Measurements from ENCODE around the gene MRPL2. TPM values are rescaled to one million over a fixed set of nuclear protein-coding genes. Genes with fewer than 3 reads are reported as not detected.

MRPL2 gene
- total and polyA plus RNA-seq, 4 donors, result 19.6 to 73.9 (median 44.7) TPM

DNA sequence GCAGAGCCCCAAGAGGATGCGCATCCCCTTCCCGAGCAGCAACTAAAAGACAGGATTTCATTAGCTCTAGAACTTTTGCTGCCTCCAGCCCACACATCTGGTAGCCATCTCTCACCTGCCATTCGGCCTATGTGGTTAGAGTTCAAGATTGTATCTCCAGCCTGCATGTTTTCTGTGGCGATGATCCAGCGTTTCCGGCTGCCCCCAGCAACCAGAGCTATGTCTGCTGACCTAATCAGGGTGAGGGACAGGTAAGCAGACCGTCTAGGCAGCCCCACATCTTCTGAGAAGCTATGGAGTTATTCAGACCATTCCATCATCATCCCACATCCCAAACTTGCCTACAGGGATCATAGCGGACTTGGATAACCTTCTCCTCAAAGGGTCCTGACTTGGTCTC is 3.3 kb downstream of the MRPL2 start (continued):
- no peak for TF ChIP-seq CTCF (IDR thresholded peaks at IDR 0.05; ENCODE audit: low read depth, low read length, missing input control)

DNA sequence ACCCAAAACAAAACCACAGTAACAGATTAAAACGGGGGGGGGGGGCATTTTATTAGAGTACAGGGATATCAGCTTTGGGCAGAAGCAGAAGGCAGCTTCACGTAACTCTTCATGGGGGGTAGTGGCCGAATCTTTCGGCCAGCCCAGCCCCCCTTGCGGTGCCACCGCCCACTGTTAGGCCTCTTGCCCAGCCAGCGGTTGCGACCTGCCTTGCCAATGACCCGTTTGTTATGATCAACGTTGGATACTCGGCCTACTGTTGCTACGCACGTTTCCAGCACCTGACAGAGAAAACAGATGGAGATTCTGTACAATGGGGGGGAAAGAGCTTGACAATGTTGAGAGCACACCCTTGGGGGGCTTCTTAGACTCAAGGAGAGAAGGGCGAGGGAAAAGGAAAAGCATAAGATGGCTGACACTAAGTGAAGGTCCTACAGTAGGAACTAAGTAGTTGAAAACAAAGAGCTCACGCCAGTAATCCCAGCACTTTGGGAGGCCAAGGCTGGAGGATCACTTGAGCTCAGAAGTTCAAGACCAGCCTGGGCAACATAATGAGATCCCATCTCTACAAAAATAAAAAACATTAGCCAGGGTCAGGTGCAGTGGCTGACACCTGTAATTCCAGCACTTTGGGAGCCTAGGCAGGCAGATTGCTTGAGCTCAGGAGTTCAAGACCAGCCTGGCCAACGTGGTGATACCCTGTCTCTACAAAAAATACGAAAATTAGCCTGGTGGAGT is 4.9 kb downstream of the MRPL2 start:
- Histone ChIP-seq H3K27me3 (ENCODE audit: control insufficient read depth in 4 of 4, insufficient read depth in 4 of 4, low read length in 3 of 4) (no peaks in the 10 kb centered on the region), H3K9me3 (ENCODE audit: control insufficient read depth in 4 of 4, low read length in 3 of 4) (no peaks in the 10 kb centered on the region), H3K4me1 (ENCODE audit: control insufficient read depth in 4 of 4, insufficient read depth in 4 of 4, low read length in 3 of 4) (peaks cover 2 to 29% (median 22%) of the 10 kb centered on the region in 4 donors), H3K36me3 (ENCODE audit: control insufficient read depth in 4 of 4, insufficient read depth in 3 of 4, low read depth in 1 of 4, low read length in 3 of 4) (peaks cover 0 to 30% (median 8%) of the 10 kb centered on the region in 4 donors), H3K27ac (ENCODE audit: low read depth in 1 of 2, low read length in 2 of 2) (peak overlapping the region; percentile 47 to 82), H3K9ac (ENCODE audit: low read depth in 1 of 2, low read length in 2 of 2) (peak overlapping the region in 1 of 2 donors; percentile 67), H3K4me3 (ENCODE audit: low read depth in 1 of 3, low read length in 3 of 3) (peak overlapping the region; percentile 64 to 85 (median 68))
- no peak for DNase-seq (ENCODE audit: low spot score)
- no peak for TF ChIP-seq RAD21 (IDR thresholded peaks at IDR 0.05)
- no peak for TF ChIP-seq NR2F2 (IDR thresholded peaks at IDR 0.05)
- TF ChIP-seq TAF1 (conservative IDR thresholded peaks at IDR 0.05), result no peak
- TF ChIP-seq FOXA2 (IDR thresholded peaks at IDR 0.05), result no peak
- no peak for TF ChIP-seq HNF4A (conservative IDR thresholded peaks at IDR 0.05)
- TF ChIP-seq, protein P1, sequence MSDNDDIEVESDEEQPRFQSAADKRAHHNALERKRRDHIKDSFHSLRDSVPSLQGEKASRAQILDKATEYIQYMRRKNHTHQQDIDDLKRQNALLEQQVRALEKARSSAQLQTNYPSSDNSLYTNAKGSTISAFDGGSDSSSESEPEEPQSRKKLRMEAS (IDR thresholded peaks at IDR 0.05), result no peak
- no peak for TF ChIP-seq CTCF (IDR thresholded peaks at IDR 0.05; ENCODE audit: low read depth, low read length, missing input control)
- no peak for TF ChIP-seq RXRA (IDR thresholded peaks at IDR 0.05)
- TF ChIP-seq JUND (IDR thresholded peaks at IDR 0.05), result no peak
- WGBS, result 66% methylated on average over 17 of the region's 17 CpGs

- Histone ChIP-seq H3K9ac (ENCODE audit: low read depth in 1 of 2, low read length in 2 of 2) (peak within 1 kb of the TSS; percentile 50 to 67), H3K27me3 (ENCODE audit: control insufficient read depth in 4 of 4, insufficient read depth in 4 of 4, low read length in 3 of 4) (no peaks in the 10 kb centered on the region), H3K9me3 (ENCODE audit: control insufficient read depth in 4 of 4, low read length in 3 of 4) (no peaks in the 10 kb centered on the region), H3K4me3 (ENCODE audit: low read depth in 1 of 3, low read length in 3 of 3) (peak within 1 kb of the TSS; percentile 64 to 85 (median 68)), H3K4me1 (ENCODE audit: control insufficient read depth in 4 of 4, insufficient read depth in 4 of 4, low read length in 3 of 4) (peaks cover 2 to 27% (median 21%) of the 10 kb centered on the region in 4 donors), H3K36me3 (ENCODE audit: control insufficient read depth in 4 of 4, insufficient read depth in 3 of 4, low read depth in 1 of 4, low read length in 3 of 4) (peaks cover 0 to 35% (median 13%) of the 10 kb centered on the region in 4 donors), H3K27ac (ENCODE audit: low read depth in 1 of 2, low read length in 2 of 2) (peak within 1 kb of the TSS; percentile 47 to 82)
- WGBS, result 2% methylated on average over 45 of the region's 45 CpGs
- DNase-seq (ENCODE audit: low spot score), result peak; percentile 91
- TF ChIP-seq JUND (IDR thresholded peaks at IDR 0.05) (peak in 1 of 2 donors; percentile 61), SP1 (IDR thresholded peaks at IDR 0.05) (peak; percentile 73), EGR1 (IDR thresholded peaks at IDR 0.05; ENCODE audit: low read depth in 2 of 2) (peak; percentile 91 to 94), ATF3 (IDR thresholded peaks at IDR 0.05) (no peak), FOXA1 (IDR thresholded peaks at IDR 0.05) (no peak), HNF4A (conservative IDR thresholded peaks at IDR 0.05) (peak; percentile 56 to 62), YY1 (IDR thresholded peaks at IDR 0.05) (peak; percentile 90), RAD21 (IDR thresholded peaks at IDR 0.05) (peak; percentile 32 to 52), GABPA (IDR thresholded peaks at IDR 0.05 in 1 of 2, conservative IDR thresholded peaks at IDR 0.05 in 1 of 2) (peak; percentile 67 to 92), CTCF (IDR thresholded peaks at IDR 0.05; ENCODE audit: low read depth, low read length, missing input control) (no peak), RXRA (IDR thresholded peaks at IDR 0.05) (peak; percentile 58 to 59), TAF1 (conservative IDR thresholded peaks at IDR 0.05) (peak; percentile 38), NR2F2 (IDR thresholded peaks at IDR 0.05) (peak; percentile 75)
- TF ChIP-seq, protein P1 (IDR thresholded peaks at IDR 0.05), result peak; percentile 98
- TF ChIP-seq, protein P2, sequence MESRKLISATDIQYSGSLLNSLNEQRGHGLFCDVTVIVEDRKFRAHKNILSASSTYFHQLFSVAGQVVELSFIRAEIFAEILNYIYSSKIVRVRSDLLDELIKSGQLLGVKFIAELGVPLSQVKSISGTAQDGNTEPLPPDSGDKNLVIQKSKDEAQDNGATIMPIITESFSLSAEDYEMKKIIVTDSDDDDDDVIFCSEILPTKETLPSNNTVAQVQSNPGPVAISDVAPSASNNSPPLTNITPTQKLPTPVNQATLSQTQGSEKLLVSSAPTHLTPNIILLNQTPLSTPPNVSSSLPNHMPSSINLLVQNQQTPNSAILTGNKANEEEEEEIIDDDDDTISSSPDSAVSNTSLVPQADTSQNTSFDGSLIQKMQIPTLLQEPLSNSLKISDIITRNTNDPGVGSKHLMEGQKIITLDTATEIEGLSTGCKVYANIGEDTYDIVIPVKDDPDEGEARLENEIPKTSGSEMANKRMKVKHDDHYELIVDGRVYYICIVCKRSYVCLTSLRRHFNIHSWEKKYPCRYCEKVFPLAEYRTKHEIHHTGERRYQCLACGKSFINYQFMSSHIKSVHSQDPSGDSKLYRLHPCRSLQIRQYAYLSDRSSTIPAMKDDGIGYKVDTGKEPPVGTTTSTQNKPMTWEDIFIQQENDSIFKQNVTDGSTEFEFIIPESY (IDR thresholded peaks at IDR 0.05), result no peak
Observed at GRCh38 chr6:43053545-43054205, 5.6 kb downstream of the MRPL2 start, which contains the start of gene CUL7. TSS of gene CUL7 (minus strand) at chr6:43053851. CDS start at chr6:43052788, 1,063 bp downstream.

Data from liver (tissue), 9 donors.